Diencephalon (tissue), 1 donor: Measurements from ENCODE around the gene PLA2G4A. TPM values are rescaled to one million over a fixed set of nuclear protein-coding genes. Genes with fewer than 3 reads are reported as not detected.

Experiments used
- total RNA-seq: library from RNA; depleted of rRNA; stranded (reverse); fragments of >200 nt; gene quantifications from one replicate; pipeline ENCODE4 v1.2.3, GENCODE V29; 2014

Gene PLA2G4A
- total RNA-seq: 2.5 TPM

DNA sequence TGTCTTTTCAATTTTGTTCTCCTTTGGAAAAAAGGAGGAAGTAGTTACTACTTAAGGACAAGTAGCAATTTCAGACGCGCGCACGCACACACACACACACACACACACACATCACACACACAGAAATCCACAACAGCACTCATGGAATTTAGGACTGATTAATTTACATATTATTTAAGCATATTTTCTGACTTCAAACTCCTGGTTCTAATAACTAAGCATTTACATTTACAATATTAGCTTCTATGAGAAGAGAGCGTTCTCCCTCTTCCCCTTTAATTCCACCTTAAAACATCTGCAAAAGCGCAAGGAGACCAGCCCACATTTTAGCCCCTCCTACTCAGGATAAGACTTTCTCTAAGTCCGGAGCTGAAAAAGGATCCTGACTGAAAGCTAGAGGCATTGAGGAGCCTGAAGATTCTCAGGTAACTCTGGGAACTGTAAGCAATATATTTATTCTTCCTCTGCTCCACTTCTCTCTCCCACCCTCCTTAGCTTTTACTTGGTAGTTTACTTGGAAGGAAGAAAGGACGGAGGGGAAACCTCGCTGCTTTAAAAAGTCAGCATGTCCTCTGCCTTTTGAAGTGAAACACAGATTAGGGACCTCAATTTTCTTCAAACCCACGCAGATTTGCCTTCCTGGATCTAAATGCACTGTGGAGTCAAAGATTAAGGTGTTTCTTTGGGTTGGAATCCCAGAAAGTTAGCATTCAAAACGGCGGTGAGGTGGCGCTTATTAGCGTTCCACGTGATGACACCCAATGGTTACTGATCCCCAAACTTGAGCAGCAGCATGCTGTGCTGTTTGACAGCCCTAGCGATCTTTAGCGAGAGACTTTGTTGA lies at the start of gene PLA2G4A:
TSS of gene PLA2G4A (plus strand) at position 339 of the 844 bp plus-strand sequence. CDS start 25,406 bp downstream, outside the sequence.

Other genes with a start within 250 kb of the PLA2G4A start
- gene PTGS2, start 148.5 kb upstream of the PLA2G4A start, total RNA-seq: 1.6 TPM